IPS DF 6.9 (cell line): ENCODE measurements around the gene SNAP29.
A peak's percentile ranks its signal among the peaks of the same experiment; 100 is the strongest.
"Not testable (repeated sequence)": the region's sequence is repeated elsewhere in the genome, so short reads cannot be mapped to it uniquely, and the experiment has no call there.

ENCODE experiments used
- DNase-seq: peaks from one replicate; pipeline ENCODE4 v3.0.0-alpha.2; 2013; ENCODE audit warnings: low read depth, low spot score
- H3K27ac ChIP-seq: one replicate; pipeline ENCODE4 v1.5.1; 2013; ENCODE audit warnings: low read length, control low read depth
- H3K27me3 ChIP-seq: 2 replicates; pipeline ENCODE4 v1.6.1; 2013; ENCODE audit warnings: mild to moderate bottlenecking, low read length; ENCODE audit not compliant: control insufficient read depth, insufficient read depth
- H3K36me3 ChIP-seq: 2 replicates; pipeline ENCODE4 v1.6.1; 2013; ENCODE audit warnings: low read length; ENCODE audit not compliant: control insufficient read depth, insufficient read depth
- H3K4me1 ChIP-seq: 2 replicates; pipeline ENCODE4 v1.6.1; 2013; ENCODE audit warnings: low read length; ENCODE audit not compliant: control insufficient read depth, insufficient read depth
- H3K4me3 ChIP-seq: 2 replicates; pipeline ENCODE4 v1.5.1; 2013; ENCODE audit warnings: mild to moderate bottlenecking, low read length
- H3K9me3 ChIP-seq: 2 replicates; pipeline ENCODE4 v1.6.1; 2013; ENCODE audit warnings: low read length, inconsistent platforms; ENCODE audit not compliant: control insufficient read depth, insufficient read depth
- WGBS: extraction: QIAGEN DNeasy Blood & Tissue Kit; methylation state at CpG from one replicate; pipeline ENCODE4 v1.1.7; 2013; ENCODE audit warnings: mixed read lengths, missing lambda C conversion rate; ENCODE audit not compliant: insufficient read length, insufficient coverage; 5-methylcytosine and 5-hydroxymethylcytosine counted together

Gene SNAP29

GRCh38 chr22:20916916-20917810, 58.4 kb downstream of the SNAP29 start, which contains the start of gene CRKL:
TSS of gene CRKL (plus strand) at chr22:20917407. CDS start at chr22:20917935, 528 bp downstream.
- H3K4me3 ChIP-seq, result peak within 1 kb of the TSS; percentile 88
- no peak within 1 kb of the TSS for H3K27ac ChIP-seq
- no peaks in the 10 kb centered on the region; the same call in 1 of the 2 replicates for H3K36me3 ChIP-seq
- H3K4me1 ChIP-seq, result peaks cover 2% of the 10 kb centered on the region; the same call in 1 of the 2 replicates
- no peaks in the 10 kb centered on the region for H3K27me3 ChIP-seq
- no peaks in the 10 kb centered on the region for H3K9me3 ChIP-seq
- DNase-seq, result peak; percentile 94
- no CpG with 5 or more reads among the region's 92 CpGs for WGBS

DNA sequence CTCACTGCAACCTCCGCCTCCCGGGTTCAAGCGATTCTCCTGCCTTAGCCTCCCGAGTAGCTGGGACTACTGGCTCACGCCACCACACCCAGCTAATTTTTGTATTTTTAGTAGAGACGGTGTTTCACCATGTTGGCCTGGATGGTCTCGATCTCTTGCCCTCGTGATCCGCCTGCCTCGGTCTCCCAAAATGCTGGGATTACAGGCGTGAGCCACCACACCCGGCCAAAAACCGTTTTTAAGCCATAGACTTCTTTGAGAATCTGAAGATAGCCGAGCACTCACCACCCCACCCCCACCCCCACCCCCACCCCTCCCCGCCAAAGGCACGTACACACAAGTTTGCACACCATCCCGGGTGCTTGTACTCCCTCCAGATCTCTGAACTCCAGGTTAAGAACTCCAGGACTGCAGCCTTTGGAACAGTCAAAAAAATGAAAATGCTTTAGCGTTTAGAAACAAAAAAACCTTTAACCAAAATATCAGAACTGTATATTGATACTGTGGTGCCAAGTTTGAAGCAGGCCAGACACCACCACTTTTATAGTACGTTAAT, 59.9 kb downstream of the SNAP29 start:
- Histone ChIP-seq H3K4me3 (peak overlapping the region; percentile 88; the same call in 1 of the 2 replicates), H3K27me3 (no peaks in the 10 kb centered on the region), H3K36me3 (no peaks in the 10 kb centered on the region; the same call in 1 of the 2 replicates), H3K4me1 (peaks cover 2% of the 10 kb centered on the region; the same call in 1 of the 2 replicates), H3K9me3 (no peaks in the 10 kb centered on the region), H3K27ac (no peak overlapping the region)
- no peak for DNase-seq
- no CpG with 5 or more reads among the region's 19 CpGs for WGBS

DNA sequence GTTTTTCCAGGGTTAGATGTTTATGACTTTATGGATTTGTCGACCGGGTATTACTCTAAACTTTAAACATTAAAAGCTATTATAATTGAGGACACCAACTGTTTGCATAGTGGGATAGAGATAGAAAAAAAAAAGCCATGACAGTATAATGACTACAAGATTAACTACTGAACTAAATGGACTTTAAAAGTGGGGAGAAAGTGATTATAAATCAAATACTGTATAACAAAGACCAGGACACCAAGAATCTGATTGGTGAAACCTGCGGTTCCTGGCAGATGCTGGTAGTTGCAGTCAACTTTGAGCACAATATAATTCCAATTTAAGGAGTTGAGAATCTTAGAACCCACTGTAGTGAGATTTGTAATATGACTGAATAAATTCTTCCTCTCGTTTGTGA, 60.9 kb downstream of the SNAP29 start:
- Histone ChIP-seq H3K36me3 (no peaks in the 10 kb centered on the region; the same call in 1 of the 2 replicates), H3K4me1 (peaks cover 2% of the 10 kb centered on the region; the same call in 1 of the 2 replicates), H3K27ac (no peak overlapping the region), H3K9me3 (no peaks in the 10 kb centered on the region), H3K27me3 (no peaks in the 10 kb centered on the region), H3K4me3 (peak overlapping the region; percentile 13; the same call in 1 of the 2 replicates)
- DNase-seq, result no peak
- WGBS, result no CpG with 5 or more reads among the region's 4 CpGs

- no peak overlapping the region for H3K27ac ChIP-seq
- WGBS, result no CpG with 5 or more reads among the region's 3 CpGs
- peaks cover 5% of the 10 kb centered on the region for H3K4me1 ChIP-seq
- DNase-seq, result no peak
- H3K27me3 ChIP-seq, result no peaks in the 10 kb centered on the region
- H3K4me3 ChIP-seq, result no peak overlapping the region
- H3K9me3 ChIP-seq, result no peaks in the 10 kb centered on the region
- no peaks in the 10 kb centered on the region; the same call in 1 of the 2 replicates for H3K36me3 ChIP-seq
These were observed 62.0 kb downstream of the SNAP29 start for GRCh38 chr22:20920881-20921203.

- no peak overlapping the region for H3K27ac ChIP-seq
- no peak for DNase-seq
- peaks cover 7% of the 10 kb centered on the region for H3K4me1 ChIP-seq
- H3K27me3 ChIP-seq, result no peaks in the 10 kb centered on the region
- H3K4me3 ChIP-seq, result no peak overlapping the region
- no peaks in the 10 kb centered on the region; the same call in 1 of the 2 replicates for H3K36me3 ChIP-seq
- WGBS, result no CpG with 5 or more reads among the region's 3 CpGs
- no peaks in the 10 kb centered on the region for H3K9me3 ChIP-seq
These were observed 63.4 kb downstream of the SNAP29 start for GRCh38 chr22:20922141-20922751.

DNA sequence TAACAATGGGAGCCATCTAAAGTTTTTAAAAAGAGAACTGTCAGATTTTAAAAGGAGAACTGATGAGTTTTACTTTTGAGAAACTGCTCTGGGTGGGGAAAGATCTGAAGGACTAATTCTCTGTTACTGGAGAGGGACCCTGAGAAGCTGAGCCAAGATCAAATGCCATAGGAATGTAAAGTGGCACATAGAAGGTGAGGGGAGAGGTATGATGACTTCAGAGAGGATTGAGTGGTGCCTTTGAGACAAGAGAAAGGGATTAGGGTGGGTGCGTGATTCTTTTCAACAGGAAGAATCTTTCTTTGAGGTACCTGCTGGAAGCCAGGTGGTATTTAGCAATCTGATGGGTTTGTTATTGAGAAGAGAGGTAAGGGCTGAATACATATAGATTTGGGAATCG, 67.4 kb downstream of the SNAP29 start:
- no peak overlapping the region for H3K4me3 ChIP-seq
- WGBS, result no CpG with 5 or more reads among the region's 2 CpGs
- peaks cover 5% of the 10 kb centered on the region for H3K4me1 ChIP-seq
- no peak for DNase-seq
- H3K36me3 ChIP-seq, result no peaks in the 10 kb centered on the region
- no peaks in the 10 kb centered on the region for H3K9me3 ChIP-seq
- no peaks in the 10 kb centered on the region for H3K27me3 ChIP-seq
- H3K27ac ChIP-seq, result no peak overlapping the region

DNA sequence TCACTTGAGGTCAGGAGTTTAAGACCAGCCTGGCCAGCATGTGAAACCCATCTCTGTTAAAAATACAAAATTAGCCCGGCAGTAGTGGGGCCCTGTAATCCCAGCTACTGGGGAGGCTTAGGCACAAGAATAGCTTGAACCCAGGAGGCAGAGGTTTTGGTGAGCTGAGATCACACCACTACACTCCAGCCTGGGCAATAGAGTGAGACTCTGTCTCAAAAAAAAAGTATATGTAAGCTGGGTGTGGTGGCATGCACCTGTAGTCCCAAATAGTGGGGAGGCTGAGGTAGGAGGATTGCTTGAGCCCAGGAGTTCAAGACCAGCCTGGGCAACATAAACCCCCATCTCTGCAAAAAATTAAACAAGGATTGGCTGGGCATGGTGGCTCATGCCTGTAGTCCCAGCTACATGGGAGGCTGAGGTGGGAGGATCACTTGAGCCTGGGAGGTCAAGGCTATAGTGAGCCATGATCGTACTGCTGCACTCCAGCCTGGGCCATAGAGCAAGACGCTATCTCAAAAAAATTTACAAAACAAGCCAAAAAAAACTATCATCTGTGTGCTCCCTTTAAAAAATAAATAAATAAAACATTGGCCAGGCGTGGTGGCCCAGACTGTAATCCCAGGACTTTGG, 69.2 kb downstream of the SNAP29 start:
- H3K9me3 ChIP-seq, result no peaks in the 10 kb centered on the region
- no peak overlapping the region for H3K27ac ChIP-seq
- H3K27me3 ChIP-seq, result no peaks in the 10 kb centered on the region
- DNase-seq, result no peak
- H3K4me1 ChIP-seq, result peaks cover 5% of the 10 kb centered on the region
- no CpG with 5 or more reads among the region's 4 CpGs for WGBS
- no peak overlapping the region for H3K4me3 ChIP-seq
- no peaks in the 10 kb centered on the region for H3K36me3 ChIP-seq

DNA sequence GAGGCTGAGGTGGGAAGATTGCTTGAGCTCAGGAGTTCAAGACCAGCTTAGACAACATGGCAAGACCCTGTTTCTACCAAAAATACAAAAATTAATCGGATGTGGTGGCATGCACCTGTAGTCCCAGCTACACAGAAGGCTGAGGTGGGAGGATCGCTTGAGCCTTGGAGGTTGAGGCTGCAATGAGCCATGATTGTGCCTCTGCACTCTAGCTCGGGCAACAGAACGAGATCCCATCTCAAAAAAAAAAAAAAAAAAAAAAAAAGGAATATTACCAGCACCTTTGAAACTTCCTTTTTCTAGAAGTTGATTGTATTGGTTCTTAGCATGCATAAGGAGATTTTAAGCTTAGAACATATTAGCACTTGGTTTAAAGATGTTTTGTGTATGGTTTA, 69.8 kb downstream of the SNAP29 start:
- WGBS, result no CpG with 5 or more reads among the region's 4 CpGs
- Histone ChIP-seq H3K27ac (no peak overlapping the region), H3K4me3 (no peak overlapping the region), H3K4me1 (peaks cover 5% of the 10 kb centered on the region), H3K9me3 (no peaks in the 10 kb centered on the region), H3K27me3 (no peaks in the 10 kb centered on the region), H3K36me3 (no peaks in the 10 kb centered on the region)
- no peak for DNase-seq

- no peaks in the 10 kb centered on the region for H3K9me3 ChIP-seq
- H3K36me3 ChIP-seq, result no peaks in the 10 kb centered on the region
- DNase-seq, result no peak
- H3K4me3 ChIP-seq, result no peak overlapping the region
- H3K27ac ChIP-seq, result no peak overlapping the region
- no peaks in the 10 kb centered on the region for H3K27me3 ChIP-seq
- H3K4me1 ChIP-seq, result peaks cover 5% of the 10 kb centered on the region
- WGBS, result no CpG with 5 or more reads among the region's 1 CpG
These were observed 71.2 kb downstream of the SNAP29 start for GRCh38 chr22:20930004-20930403.

GRCh38 chr22:20930435-20930834, 71.6 kb downstream of the SNAP29 start:
- not testable (repeated sequence) for H3K27me3 ChIP-seq, H3K4me1 ChIP-seq, DNase-seq, H3K27ac ChIP-seq, H3K9me3 ChIP-seq, H3K4me3 ChIP-seq, H3K36me3 ChIP-seq
- WGBS, result no CpG with 5 or more reads among the region's 12 CpGs
